HG03139 (cell line): ENCODE data around the gene GPR17.

Experiments used
- ATAC-seq: cut with Tn5 transposase; IDR thresholded peaks from one replicate; pipeline ENCODE4 v1.9.1; 2021; ENCODE audit not compliant: unreplicated experiment

Gene GPR17

GRCh38 chr2:127645395-127646291 lies at the start of gene GPR17:
TSS of gene GPR17 (plus strand) at chr2:127646153. CDS start at chr2:127650736, 4,583 bp downstream.
- ATAC-seq, result no peak

- ATAC-seq, result no peak
These were observed 49.5 kb upstream of the GPR17 start for GRCh38 chr2:127596311-127597045.

- no peak for ATAC-seq
These were observed 48.6 kb upstream of the GPR17 start for GRCh38 chr2:127597046-127597983.

- no peak for ATAC-seq
These were observed 48.0 kb upstream of the GPR17 start for GRCh38 chr2:127597984-127598380.

- ATAC-seq, result no peak
These were observed 47.2 kb upstream of the GPR17 start for GRCh38 chr2:127598711-127599110.

- ATAC-seq, result no peak
These were observed 46.7 kb upstream of the GPR17 start for GRCh38 chr2:127599211-127599610.

GRCh38 chr2:127604986-127605385 lies 41.0 kb upstream of the GPR17 start:
- no peak for ATAC-seq

GRCh38 chr2:127605691-127606263 lies 40.2 kb upstream of the GPR17 start:
- no peak for ATAC-seq

GRCh38 chr2:127606625-127607398 lies 39.1 kb upstream of the GPR17 start:
- no peak for ATAC-seq

- ATAC-seq, result no peak
These were observed 38.5 kb upstream of the GPR17 start for GRCh38 chr2:127607399-127607908.

GRCh38 chr2:127608061-127609030 lies 37.6 kb upstream of the GPR17 start:
- ATAC-seq, result no peak

GRCh38 chr2:127609031-127609751 lies 36.8 kb upstream of the GPR17 start:
- no peak for ATAC-seq

- no peak for ATAC-seq
These were observed 36.1 kb upstream of the GPR17 start for GRCh38 chr2:127609818-127610217.

- no peak for ATAC-seq
These were observed 35.4 kb upstream of the GPR17 start for GRCh38 chr2:127610561-127610960.

- no peak for ATAC-seq
These were observed 34.7 kb upstream of the GPR17 start for GRCh38 chr2:127611076-127611925.

- ATAC-seq, result no peak
These were observed 33.7 kb upstream of the GPR17 start for GRCh38 chr2:127612111-127612822.
